ENCODE data around the gene PSD2.

PSD2 gene

DNA sequence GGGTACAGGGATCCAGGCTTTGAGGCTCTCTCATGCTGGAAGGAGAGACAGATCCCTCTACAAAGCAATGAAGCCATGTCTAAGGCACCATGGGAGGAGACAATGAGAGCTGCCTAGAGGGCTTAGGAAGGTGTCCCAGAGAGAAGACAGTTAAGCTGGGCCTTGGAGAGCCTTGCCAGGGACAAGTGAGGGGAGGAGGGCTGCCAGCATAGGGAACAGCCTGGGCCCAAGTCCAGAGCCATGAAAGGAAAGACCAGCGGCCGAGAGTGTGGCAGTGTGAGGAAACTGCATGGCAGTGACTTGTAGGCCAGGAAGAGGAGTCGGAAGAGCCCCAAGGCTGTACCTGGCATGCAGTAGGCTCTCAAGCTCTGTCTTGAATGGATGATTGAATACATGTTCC is 88.5 kb downstream of the PSD2 start:
- no peak for DNase-seq

DNA sequence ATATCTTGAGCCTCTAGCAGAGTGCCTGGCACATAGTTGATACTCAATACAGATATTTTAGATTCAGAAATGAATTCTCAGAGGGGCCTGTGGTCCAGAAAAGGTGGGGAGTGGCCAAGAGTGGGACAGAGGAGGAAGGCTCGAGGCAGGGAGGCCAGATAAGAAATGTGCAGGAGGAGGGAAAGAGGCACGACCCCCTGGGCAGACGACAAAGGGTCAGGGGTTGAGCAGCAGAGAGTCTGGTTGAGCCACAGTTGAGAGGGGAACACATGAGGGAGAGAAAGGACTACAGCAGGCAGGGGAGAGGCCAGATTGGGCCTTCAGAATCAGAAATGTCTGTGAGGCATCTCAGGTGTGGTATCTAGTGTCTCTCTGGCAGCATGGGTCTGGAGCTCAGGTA is 89.1 kb downstream of the PSD2 start:
- DNase-seq, result no peak

DNA sequence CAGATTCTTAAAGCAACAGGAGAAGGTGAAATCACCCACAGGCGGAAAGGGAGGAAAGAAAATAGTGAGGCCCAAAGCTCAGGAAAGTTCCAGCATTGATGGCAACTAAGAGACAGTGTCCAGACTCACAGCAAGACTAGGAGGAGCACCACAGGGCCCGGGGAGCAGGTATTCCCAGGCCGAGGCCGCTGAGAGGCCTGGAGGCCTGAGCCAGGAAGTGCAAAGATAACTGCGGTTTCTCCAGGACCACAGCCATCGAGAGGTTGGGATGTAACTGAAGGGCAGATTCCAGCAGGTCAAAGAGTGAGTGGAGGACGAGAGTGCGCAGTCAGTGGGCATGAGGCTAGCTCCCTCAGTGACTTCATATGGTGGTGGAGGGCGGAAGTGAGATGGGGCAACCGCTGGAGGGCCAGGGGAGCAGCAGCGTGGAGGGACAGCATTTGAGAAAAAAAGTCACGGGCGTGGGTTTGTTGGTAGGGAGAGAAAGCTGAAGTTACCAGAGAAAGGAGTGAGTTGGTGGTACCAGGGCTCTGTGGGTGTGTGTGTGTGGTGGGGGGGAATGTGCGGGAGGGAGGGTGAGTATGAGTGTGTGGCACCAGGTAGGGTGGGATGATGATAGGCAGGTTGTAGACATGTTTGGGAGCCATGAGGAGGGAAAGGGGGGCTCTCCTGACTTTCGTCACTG is 89.7 kb downstream of the PSD2 start:
- no peak for DNase-seq

DNA sequence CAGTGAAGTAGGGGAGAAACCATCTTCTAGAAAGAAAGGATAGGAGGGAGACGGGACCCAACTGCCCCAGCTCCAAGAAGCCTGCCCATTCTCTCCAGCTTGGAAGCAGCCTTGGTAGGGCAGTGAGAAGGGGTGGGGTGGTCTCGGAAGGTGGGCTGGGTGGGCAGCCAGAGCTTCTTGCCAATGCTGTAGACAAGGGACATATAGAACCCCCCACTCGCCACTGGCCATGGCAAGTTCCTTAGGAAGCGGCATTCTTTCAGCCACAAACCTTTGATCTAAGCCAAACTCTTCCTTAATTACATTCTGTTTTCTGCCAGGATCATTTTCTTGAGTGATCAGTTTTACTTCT is 90.2 kb downstream of the PSD2 start:
- DNase-seq, result no peak

DNA sequence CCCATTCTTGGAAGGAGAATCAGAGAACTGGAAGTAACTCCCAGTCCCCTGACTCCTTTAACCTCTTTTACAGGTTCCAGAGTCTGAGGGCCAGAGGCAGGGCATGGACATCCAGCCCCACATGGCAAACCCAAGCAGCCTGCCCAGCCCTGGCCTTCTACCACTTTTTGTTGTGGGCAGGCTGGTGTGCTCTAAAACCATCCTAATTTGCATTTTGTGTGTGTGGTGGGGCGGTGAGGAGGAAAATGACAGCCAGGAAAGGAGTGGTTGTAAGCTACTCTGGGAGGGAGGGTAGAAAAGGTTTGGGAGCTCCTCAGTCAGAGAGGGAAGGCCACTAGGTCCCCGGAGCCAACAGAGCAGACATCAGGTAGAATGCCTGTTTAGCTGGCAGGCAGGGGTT is 90.6 kb downstream of the PSD2 start:
- no peak for DNase-seq

DNA sequence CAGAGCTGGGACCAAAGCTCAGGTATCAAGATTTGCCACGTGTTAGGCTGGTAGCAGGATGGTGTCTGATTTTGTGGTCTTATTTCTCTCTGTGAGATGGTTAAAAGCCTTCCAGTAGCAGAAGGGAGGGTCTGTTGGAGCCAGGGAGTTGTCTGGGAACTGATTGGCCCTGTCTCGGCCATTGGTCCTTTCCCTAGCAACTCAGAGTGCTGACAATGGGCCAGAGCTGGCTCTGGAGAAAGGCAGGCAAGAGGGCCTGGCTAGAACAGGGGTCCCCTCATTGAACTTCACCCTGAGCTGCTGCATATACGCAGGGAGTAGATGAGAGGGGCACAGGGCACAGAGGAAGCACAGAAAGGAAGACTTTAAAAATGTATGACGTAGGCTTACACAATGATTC is 92.8 kb downstream of the PSD2 start:
- DNase-seq, result no peak

DNA sequence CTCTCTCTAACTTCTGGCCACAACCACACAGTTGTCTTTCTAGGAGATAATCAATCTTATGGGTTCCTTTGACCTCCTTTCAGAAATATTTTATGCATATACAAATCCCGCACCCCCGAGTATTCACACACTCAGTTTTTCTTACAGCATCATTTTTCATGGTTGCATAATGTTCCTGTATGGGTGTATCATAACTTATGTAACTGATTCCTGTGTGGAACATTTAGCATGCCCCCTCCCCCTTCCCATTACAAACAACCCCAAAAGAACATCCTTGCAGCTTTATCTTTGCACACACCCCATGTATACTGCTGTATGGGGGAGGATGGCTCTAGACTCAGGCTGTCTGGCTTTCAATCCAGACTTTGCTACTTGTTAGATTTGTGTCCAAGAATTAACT is 93.8 kb downstream of the PSD2 start:
- DNase-seq, result no peak

DNA sequence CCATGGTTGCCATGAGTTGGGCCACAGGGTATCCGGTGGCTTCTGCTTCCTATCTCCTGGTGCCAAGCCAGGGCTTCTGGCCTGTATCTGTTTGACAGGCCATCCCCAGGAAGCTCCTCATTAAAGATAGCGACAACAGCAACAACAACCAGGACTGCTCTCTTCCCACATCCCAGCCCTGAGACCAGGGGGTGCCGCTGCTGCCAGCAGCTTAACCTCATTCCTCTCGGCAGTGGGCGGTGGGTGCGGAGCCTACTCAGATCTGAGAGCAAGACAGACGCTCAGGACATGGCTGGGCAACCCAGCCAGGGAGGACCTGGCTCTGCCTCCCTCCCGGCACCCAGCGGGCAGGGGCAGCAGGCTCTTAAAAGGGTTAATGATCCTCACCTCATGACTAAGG is 98.3 kb downstream of the PSD2 start:
- no peak for DNase-seq
